AG04450 (cell line): ENCODE results near the gene FAM240A. TPM values are rescaled to one million over a fixed set of nuclear protein-coding genes. Genes with fewer than 3 reads are reported as not detected.

ENCODE experiments used
- CTCF ChIA-PET: fragments of 300-600, 350-600 bp; formaldehyde crosslinking; extraction: SDS; loops from one replicate; lab custom pipeline; 2022; ENCODE audit warnings: antibody characterized with exemption, inconsistent platforms; lab: Charles Lee
- POLR2A ChIA-PET: fragments of 350-600 bp; formaldehyde crosslinking; extraction: SDS; loops from one replicate; lab custom pipeline; 2021; ENCODE audit warnings: antibody characterized with exemption, inconsistent platforms; lab: Yijun Ruan, JAX
- DNase-seq: peaks from one replicate; pipeline ENCODE4 v3.0.0-alpha.2; 2011; ENCODE audit warnings: low read depth, low spot score
- H3K27ac ChIP-seq: one replicate; pipeline ENCODE4 v1.5.1; 2012; ENCODE audit warnings: low read depth, low read length, control low read depth
- H3K27me3 ChIP-seq: one replicate; pipeline ENCODE4 v1.6.0; 2012; ENCODE audit warnings: low read length; ENCODE audit not compliant: control insufficient read depth, insufficient read depth
- H3K4me3 ChIP-seq: 2 replicates; pipeline ENCODE4 v1.5.1; 2011; ENCODE audit warnings: mild to moderate bottlenecking, low read depth, low read length, control low read depth
- H3K9me3 ChIP-seq: 2 replicates; pipeline ENCODE4 v1.5.1; 2012; ENCODE audit warnings: low read length; ENCODE audit not compliant: control insufficient read depth, insufficient read depth
- CTCF ChIP-seq: IDR thresholded peaks from 2 replicates; pipeline ENCODE4 v1.5.1; 2011; ENCODE audit warnings: low read depth, low read length, control low read depth, inconsistent platforms
- polyA plus RNA-seq: library from polyadenylated mRNA; depleted of rRNA; stranded (reverse); fragments of >200 nt; gene quantifications from 2 replicates; pipeline ENCODE4 v1.2.3, GENCODE V29; 2011

Gene FAM240A
- polyA plus RNA-seq, 1 experiment = not detected

- H3K9me3 ChIP-seq = no peaks in the 10 kb centered on the region; the same call in 1 of the 2 replicates
- CTCF ChIA-PET = no interaction called here
- POLR2A ChIA-PET = no interaction called here
- no peak overlapping the region for H3K4me3 ChIP-seq
- DNase-seq = no peak
- H3K27ac ChIP-seq = no peak overlapping the region
- no peak for TF ChIP-seq CTCF
- H3K27me3 ChIP-seq = peaks cover 14% of the 10 kb centered on the region
Observed at GRCh38 chr3:46594723-46595122, 17.6 kb upstream of the FAM240A start.

DNA sequence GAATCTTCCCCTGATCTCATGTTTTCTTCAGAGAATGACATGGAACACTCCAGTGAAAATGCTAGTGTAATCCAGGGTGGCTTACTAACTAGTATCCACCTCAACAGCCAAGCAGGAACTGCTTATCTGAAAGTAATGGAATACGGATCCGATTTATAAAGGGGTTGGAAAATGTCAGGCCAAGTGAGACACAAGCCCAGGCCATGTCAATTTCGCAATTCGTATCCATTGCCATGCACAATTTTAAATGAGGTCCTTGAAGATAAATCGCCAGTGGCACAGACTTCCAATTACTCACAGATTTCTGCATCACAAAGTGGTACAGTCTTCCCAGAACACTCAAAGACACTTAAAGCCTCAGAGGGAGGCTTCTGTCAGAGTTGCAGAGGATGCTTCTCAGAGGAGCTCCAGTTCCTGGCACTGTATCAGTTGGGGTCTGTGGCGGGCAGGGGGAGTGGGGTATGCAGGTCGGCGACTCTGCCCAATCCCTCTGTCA, 16.5 kb upstream of the FAM240A start:
- no peak for TF ChIP-seq CTCF
- ChIA-PET POLR2A (no interaction called here), CTCF (no interaction called here)
- H3K4me3 ChIP-seq = no peak overlapping the region
- H3K27ac ChIP-seq = no peak overlapping the region
- peaks cover 14% of the 10 kb centered on the region for H3K27me3 ChIP-seq
- H3K9me3 ChIP-seq = no peaks in the 10 kb centered on the region; the same call in 1 of the 2 replicates
- DNase-seq = no peak

DNA sequence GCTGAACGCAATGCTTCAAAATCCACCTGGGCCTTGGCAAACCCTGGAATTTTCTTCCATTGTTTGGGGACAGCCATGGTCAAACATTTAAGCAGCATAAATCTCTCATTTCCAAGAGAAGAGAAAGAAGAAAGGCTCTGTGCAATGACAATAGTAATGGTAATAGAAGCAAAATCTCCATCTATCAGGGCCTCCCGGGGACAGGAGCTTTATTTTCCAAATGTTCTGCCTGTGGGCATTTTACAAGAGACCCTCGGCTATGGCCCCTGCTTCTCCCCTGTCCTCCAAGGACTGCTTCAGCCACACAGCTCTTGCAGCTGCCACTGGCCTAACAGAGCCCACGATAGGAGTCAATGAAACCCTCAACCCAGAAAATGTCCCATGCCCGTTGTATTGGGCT, 12.7 kb upstream of the FAM240A start:
- CTCF ChIA-PET = interaction anchor here (0.7 kb wide), 1 partner anchor 111 kb away, joined by 3 read pairs; no protein-coding TSS in a partner anchor
- Histone ChIP-seq H3K27ac (no peak overlapping the region), H3K27me3 (peaks cover 14% of the 10 kb centered on the region), H3K4me3 (no peak overlapping the region), H3K9me3 (no peaks in the 10 kb centered on the region; the same call in 1 of the 2 replicates)
- TF ChIP-seq CTCF = no peak
- DNase-seq = no peak
- POLR2A ChIA-PET = no interaction called here

DNA sequence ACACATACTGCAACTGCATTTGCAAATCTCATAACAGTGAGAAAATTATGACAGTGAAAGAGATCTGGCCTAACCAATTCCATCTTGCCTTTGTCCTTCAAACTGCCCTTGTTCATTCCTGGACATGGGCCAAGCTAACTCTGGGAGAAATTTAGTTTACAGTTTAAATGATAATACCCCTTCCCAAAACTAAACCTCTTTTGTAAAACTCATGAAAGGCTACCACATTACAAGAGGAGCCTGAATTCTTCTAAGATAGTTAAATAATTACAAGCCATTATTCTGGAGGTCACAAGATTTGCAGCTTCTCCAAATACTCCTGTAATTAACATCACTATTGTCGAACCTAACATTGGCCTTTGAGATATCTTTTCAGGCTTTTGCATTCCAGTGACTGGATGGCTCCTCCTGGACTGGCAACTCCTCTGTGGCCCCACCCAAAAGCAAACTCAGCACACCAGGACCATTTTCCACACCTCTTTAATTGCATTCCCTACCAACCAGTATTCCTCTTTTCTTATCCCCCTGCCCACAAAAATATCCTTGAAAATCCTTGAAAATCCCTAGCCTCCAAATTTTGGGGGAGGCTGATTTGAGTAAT, 8.8 kb upstream of the FAM240A start:
- TF ChIP-seq CTCF = no peak
- H3K9me3 ChIP-seq = no peaks in the 10 kb centered on the region
- H3K27me3 ChIP-seq = peaks cover 9% of the 10 kb centered on the region
- no peak for DNase-seq
- no peak overlapping the region for H3K27ac ChIP-seq
- ChIA-PET POLR2A (no interaction called here), CTCF (interaction anchor here (1.0 kb wide), 1 partner anchor 152 kb away, joined by 3 read pairs; no protein-coding TSS in a partner anchor)
- H3K4me3 ChIP-seq = no peak overlapping the region

- Histone ChIP-seq H3K4me3 (no peak overlapping the region), H3K27ac (no peak overlapping the region), H3K9me3 (no peaks in the 10 kb centered on the region), H3K27me3 (peaks cover 4% of the 10 kb centered on the region)
- CTCF ChIA-PET = no interaction called here
- DNase-seq = no peak
- POLR2A ChIA-PET = no interaction called here
- no peak for TF ChIP-seq CTCF
Observed at GRCh38 chr3:46604127-46604526, 8.2 kb upstream of the FAM240A start.
